GM21825 (cell line): ENCODE measurements around the gene FOXL3.
"Not testable (repeated sequence)": the region's sequence is repeated elsewhere in the genome, so short reads cannot be mapped to it uniquely, and the experiment has no call there.

ENCODE experiments used
- ATAC-seq: cut with Tn5 transposase; IDR thresholded peaks from one replicate; pipeline ENCODE4 v1.9.1; 2021; ENCODE audit warnings: mild to moderate bottlenecking, moderate library complexity; ENCODE audit not compliant: unreplicated experiment

FOXL3 gene

DNA sequence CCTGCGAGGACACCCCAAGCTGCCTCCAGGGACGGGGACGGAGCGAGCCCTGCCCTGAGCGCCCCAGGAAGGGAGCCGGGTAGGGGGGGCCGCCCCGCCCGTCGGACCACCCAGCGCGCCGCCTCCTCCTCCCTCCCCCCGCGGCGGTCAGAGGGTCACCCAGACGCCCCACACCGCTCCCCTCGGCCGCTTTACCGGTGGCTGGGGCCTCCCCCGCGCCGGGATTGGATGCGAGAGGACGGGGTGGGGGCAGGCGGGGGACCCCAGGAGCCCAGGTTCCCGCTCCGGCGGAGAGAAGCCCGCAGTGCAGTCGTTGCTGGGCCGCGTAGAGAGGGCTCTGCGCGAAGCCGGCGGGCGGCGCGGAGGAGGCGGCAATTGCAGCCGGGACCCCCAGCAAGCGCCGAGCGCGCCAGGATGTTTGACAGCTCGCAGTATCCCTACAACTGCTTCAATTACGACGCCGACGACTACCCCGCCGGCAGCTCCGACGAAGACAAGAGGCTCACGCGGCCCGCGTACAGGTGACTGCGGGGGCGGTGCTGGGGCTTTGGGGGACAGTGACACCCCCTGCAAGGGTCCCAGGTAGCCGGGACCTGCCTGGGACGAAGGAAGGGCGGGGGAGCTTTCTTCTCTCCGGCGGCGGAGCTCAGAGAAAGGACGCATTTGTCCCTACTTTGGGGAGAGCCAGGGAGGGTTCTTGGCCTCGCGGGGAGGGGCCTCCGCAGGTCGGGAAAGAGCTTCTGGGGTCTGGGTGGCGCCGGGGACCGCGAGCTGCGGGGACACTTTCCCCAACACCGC lies at the start of gene FOXL3:
FOXL3 (plus strand) TSS at position 415 of the 798 bp plus-strand sequence; CDS start at position 415, 0 bp downstream.
- ATAC-seq = no peak

- no peak for ATAC-seq
Measured at GRCh38 chr7:240887-241421, 49.0 kb upstream of the FOXL3 start.

- ATAC-seq = no peak
Measured at GRCh38 chr7:241513-241912, 48.5 kb upstream of the FOXL3 start.

DNA sequence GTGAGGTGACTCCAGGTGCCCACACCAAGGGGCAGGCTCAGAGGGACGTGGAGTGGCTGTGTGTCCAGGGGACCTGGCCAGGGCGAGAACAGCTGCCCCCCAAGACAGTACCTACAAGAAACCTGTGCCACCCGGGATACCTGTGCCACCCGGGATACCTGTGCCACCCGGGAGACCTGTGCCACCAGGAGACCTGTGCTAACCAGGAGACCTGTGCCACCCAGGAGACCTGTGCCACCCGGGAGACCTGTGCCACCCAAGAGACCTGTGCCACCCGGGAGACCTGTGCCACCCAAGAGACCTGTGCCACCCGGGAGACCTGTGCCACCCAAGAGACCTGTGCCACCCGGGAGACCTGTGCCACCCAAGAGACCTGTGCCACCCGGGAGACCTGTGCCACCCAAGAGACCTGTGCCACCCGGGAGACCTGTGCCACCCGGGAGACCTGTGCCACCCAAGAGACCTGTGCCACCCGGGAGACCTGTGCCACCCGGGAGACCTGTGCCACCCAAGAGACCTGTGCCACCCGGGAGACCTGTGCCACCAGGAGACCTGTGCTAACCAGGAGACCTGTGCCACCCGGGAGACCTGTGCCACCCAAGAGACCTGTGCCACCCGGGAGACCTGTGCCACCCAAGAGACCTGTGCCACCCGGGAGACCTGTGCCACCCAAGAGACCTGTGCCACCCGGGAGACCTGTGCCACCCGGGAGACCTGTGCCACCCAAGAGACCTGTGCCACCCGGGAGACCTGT lies 47.0 kb upstream of the FOXL3 start:
- ATAC-seq = not testable (repeated sequence)

DNA sequence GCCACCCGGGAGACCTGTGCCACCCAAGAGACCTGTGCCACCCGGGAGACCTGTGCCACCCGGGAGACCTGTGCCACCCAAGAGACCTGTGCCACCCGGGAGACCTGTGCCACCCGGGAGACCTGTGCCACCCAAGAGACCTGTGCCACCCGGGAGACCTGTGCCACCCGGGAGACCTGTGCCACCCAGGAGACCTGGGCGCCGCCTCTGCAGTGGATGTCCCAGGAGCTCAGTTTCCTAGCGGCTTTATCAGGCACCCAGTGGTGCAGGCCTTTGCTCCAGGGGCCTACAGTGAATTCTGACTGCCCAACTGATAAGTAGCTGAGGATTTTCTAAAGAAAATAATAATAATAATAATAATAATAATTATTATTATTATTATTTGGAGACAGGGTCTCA lies 46.4 kb upstream of the FOXL3 start:
- not testable (repeated sequence) for ATAC-seq

GRCh38 chr7:244974-245373 lies 45.0 kb upstream of the FOXL3 start:
- no peak for ATAC-seq

DNA sequence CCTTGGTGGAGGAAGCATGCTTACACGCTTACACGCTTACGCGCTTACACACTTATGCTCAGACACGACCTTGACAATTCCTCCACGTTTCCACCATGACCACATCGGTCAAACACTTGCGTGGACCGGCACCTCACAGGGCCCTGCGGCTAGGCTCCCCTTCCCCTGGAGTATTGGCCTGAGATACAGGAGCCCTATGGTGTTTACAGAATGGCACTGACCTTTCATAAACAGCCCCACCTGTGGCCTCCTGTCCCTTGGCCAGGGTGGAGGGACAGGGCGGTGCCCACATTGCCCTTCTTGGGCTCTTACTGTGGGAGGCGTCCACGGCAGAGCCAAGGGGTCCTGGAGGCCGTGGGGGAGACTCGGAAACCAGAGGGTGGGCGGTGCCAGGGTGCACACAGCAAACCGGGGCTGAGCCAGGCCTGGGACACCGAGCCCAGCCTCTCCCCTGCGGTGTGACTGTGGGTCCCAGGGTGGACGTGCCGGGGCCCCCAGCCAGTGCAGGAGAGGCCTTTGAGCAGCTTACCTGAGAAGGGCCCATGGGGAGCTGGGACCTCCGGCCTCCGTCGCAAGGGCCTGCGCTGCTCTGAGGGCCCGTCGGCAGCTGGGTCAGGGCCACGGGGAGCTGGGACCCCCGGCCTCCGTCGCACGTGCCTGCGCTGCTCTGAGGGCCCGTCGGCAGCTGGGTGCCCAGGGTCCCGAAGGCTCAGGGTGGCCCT lies 44.2 kb upstream of the FOXL3 start:
- ATAC-seq = no peak

GRCh38 chr7:246451-246850 lies 43.5 kb upstream of the FOXL3 start:
- no peak for ATAC-seq

- no peak for ATAC-seq
Measured at GRCh38 chr7:247181-247580, 42.8 kb upstream of the FOXL3 start.

DNA sequence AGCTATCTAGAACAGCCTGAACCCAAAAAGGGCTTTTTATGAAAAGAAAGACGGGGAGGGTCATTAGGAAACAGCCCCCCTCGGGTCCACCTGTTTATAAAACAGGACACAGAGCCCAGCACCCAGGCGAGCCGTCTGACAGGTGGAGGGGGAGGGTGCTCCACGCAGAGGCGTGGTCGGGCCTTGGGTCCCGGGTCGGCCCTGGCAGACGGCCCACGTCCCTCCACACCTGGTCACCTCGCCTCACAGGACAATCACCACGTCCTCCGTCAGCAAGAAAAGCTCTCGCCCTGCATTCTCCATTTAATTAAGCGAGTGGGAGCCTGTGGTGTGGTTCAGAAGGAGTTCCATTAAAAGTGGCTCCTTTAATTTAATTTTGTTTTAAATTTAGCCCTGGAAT lies 42.3 kb upstream of the FOXL3 start:
- ATAC-seq = no peak

DNA sequence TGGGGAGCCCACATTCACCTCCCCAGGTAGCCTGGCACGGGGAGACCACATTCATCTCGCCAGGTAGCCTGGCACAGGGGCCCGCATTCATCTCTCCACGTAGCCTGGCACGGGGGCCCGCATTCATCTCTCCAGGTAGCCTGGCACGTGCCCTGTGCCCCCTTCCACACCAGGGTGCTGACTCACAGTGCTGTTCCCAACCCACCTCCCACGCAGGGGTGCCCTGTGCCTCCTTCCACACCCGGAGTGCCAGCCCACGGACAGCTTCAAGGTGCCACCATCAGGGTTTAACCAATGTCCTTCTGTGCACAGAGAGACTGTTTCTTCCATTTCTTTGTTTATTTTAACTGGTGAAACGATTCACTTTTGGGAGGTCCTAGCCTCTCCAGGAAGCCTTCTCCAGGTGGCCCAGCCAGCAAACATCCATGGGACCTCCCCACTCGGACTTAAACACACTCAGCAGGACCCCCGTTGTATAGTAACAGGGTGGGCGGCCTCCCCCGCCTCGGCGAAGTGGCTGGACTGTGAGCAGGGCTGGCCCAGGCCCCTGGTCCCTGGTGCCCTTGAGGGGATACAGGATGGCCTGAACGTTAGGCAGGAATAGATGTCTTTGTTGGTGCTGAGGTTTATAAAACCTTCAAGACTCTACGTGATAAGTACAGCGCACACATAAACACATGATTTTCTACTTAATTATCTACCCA lies 41.1 kb upstream of the FOXL3 start:
- ATAC-seq = no peak

DNA sequence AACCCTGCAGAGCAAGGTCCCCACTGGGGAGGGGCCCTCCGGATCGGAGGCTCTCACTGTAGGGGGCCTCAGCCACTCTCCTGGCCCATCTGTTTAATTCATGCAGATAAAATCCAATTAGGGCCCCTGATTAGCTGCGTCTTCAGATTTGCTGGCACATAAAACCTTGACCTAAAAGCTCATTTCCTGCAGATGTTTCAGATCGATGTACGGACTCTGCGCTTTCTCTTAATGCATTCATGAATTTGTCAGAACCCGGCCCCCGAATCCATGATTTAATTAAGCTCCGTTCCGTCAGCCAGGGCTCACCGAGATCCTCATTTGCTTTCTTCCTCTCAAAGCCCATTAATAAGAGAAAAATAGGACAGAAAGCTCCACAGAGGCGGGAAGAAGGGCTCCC lies 40.0 kb upstream of the FOXL3 start:
- no peak for ATAC-seq

DNA sequence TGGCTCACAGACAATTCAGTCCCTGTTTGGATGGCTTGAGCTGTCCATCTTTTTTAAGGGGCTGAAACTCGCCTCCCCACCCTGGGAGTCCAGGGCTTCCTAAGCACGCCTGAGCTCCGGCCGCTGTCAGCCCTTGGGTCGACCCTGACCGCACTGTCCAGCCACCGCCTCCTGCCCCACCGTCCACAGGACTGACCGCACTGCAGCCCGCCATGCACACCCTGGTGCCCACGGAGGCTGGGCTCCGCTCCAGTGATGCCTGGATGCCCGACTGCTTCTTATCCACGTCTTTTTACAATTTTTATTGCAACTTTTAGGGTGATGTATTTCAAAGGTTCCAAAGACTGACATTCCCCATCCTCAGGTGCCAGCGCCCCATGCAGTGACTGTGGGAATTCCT lies 39.4 kb upstream of the FOXL3 start:
- no peak for ATAC-seq

GRCh38 chr7:251005-251404 lies 39.0 kb upstream of the FOXL3 start:
- no peak for ATAC-seq

- ATAC-seq = no peak
Measured at GRCh38 chr7:251446-252175, 38.4 kb upstream of the FOXL3 start.

DNA sequence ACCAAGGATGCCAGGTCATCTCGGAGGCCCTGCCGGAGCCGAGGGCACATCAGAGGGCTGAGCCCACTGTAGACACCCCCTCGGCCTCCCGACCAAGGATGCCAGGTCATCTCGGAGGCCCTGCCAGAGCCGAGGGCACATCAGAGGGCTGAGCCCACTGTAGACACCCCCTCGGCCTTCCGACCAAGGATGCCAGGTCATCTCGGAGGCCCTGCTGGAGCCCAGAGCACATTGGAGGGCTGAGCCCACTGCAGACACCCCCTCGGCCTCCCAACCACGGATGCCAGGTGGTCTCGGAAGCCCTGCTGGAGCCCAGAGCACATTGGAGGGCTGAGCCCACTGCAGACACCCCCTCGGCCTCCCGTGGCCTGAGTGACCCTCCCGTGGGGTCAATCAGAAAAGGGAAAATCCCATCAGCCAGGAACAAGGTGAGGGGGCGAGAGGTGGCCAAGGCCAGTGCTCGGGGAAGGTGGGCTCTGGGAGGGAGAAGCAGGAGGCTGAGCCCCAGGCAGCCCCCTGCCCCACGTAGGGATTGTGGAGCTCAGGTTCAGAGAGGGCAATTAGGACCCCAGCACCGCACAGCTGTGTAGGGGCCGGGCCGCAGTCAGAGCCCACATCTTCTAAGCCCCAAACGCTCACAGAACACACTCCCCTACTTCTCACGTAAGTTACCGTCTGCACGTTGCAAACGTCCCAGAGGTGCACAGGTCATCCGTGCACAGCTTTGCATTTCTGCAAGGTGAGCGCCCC lies 37.6 kb upstream of the FOXL3 start:
- no peak for ATAC-seq

DNA sequence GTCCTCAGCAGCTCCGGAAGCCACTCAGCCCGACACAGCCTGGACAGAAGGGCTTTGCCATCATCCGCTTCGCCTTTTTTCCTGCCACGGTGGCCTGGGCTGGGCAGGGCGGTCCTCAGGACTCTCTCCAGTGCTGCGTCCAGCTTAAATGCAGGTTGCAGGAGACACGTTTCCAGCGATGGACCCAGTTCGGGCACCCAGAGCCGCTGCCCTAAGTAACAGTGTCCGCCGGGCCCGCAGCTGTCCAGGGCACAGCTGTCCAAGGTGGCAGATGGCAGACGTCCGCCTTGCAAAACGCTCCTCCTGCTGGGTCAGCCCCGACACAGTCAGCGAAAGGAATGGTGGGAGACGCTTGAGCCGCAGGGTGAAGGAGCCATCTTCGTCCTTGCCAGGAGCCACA lies 37.0 kb upstream of the FOXL3 start:
- no peak for ATAC-seq

DNA sequence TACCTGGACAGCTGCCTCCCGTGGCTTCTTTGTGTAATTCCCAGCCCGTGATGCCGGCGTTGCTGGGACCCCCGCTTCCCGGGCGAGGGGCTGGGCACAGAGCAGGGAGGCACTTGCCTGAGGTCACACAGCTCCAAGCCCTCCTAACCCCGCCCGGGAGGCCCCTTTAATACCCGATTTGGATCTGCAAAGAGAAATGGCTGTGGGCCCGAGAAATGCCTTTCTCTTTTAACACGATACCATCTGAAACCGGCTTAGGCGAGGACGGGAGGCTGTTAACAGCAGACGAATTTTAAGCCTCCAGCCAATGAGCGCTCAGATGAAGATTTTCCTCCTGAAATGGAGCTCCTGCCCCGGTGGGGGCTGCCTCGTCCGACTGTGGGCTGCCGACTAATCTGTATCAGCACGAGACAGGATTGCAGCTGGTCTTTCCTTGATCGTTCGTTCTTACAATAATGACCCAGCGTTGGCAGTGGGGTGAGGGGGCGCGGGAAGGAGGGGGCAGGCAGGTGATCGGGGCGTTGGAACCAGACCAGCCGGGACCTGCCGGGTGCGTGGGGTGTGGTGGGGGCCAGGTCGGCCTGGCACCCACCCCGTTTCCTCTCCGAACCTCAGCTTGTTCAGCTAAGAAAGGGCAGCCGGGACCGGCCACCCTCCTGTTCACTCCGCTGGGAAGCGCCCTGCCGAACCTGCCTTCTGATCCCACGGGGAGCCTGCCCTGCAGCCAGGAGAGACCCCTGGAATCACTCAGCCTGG lies 36.2 kb upstream of the FOXL3 start:
- no peak for ATAC-seq
